ENCODE results near the gene ANKRA2. TPM values are rescaled to one million over a fixed set of nuclear protein-coding genes. Genes with fewer than 3 reads are reported as not detected.

The ANKRA2 gene
- total RNA-seq, 4 donors from 2014 or later, result 25.7 to 57.8 (median 27.6) TPM

GRCh38 chr5:73534011-73534644 is 31.3 kb downstream of the ANKRA2 start:
- Histone ChIP-seq H3K27ac (no peak overlapping the region), H3K4me3 (no peak overlapping the region), H3K36me3 (no peaks in the 10 kb centered on the region), H3K4me1 (no peaks in the 10 kb centered on the region), H3K27me3 (no peaks in the 10 kb centered on the region), H3K9me3 (no peaks in the 10 kb centered on the region)
- TF ChIP-seq POLR2A (IDR thresholded peaks at IDR 0.05) (no peak), CTCF (IDR thresholded peaks at IDR 0.05) (no peak)
- DNase-seq, result no peak

GRCh38 chr5:73532195-73532594 is 33.2 kb downstream of the ANKRA2 start:
- Histone ChIP-seq H3K4me1 (no peaks in the 10 kb centered on the region), H3K4me3 (no peak overlapping the region), H3K36me3 (no peaks in the 10 kb centered on the region), H3K27me3 (no peaks in the 10 kb centered on the region), H3K9me3 (no peaks in the 10 kb centered on the region), H3K27ac (no peak overlapping the region)
- peak in 1 of 3 donors; percentile 51 for DNase-seq
- TF ChIP-seq CTCF (IDR thresholded peaks at IDR 0.05), result no peak
- no peak for TF ChIP-seq POLR2A (IDR thresholded peaks at IDR 0.05)

GRCh38 chr5:73531356-73531755 is 34.1 kb downstream of the ANKRA2 start:
- H3K4me3 ChIP-seq, result no peak overlapping the region
- H3K9me3 ChIP-seq, result no peaks in the 10 kb centered on the region
- H3K27me3 ChIP-seq, result no peaks in the 10 kb centered on the region
- no peak for DNase-seq
- H3K4me1 ChIP-seq, result no peaks in the 10 kb centered on the region
- TF ChIP-seq POLR2A (IDR thresholded peaks at IDR 0.05) (no peak), CTCF (IDR thresholded peaks at IDR 0.05) (no peak)
- no peaks in the 10 kb centered on the region for H3K36me3 ChIP-seq
- H3K27ac ChIP-seq, result no peak overlapping the region

- H3K4me1 ChIP-seq, result no peaks in the 10 kb centered on the region
- no peaks in the 10 kb centered on the region for H3K27me3 ChIP-seq
- H3K9me3 ChIP-seq, result no peaks in the 10 kb centered on the region
- no peak for DNase-seq
- H3K27ac ChIP-seq, result no peak overlapping the region
- H3K4me3 ChIP-seq, result no peak overlapping the region
- no peaks in the 10 kb centered on the region for H3K36me3 ChIP-seq
- TF ChIP-seq CTCF (IDR thresholded peaks at IDR 0.05) (no peak), POLR2A (IDR thresholded peaks at IDR 0.05) (no peak)
These were observed 36.4 kb downstream of the ANKRA2 start for GRCh38 chr5:73529081-73529480.

GRCh38 chr5:73528248-73528647 is 37.2 kb downstream of the ANKRA2 start:
- no peak for DNase-seq
- Histone ChIP-seq H3K36me3 (no peaks in the 10 kb centered on the region), H3K9me3 (no peaks in the 10 kb centered on the region), H3K27me3 (no peaks in the 10 kb centered on the region), H3K27ac (no peak overlapping the region), H3K4me1 (no peaks in the 10 kb centered on the region), H3K4me3 (no peak overlapping the region)
- TF ChIP-seq CTCF (IDR thresholded peaks at IDR 0.05) (no peak), POLR2A (IDR thresholded peaks at IDR 0.05) (no peak)

All from Peyer's patch (tissue), 4 donors.